LNCAP (cell line): Measurements from ENCODE around the gene SPATA1.

Experiments
- CTCF ChIP-seq: fragments of 450-650 bp; IDR thresholded peaks from 2 replicates; pipeline ENCODE4 v1.5.1; 2017; ENCODE audit warnings: mild to moderate bottlenecking

The SPATA1 gene

GRCh38 chr1:84524590-84524989 lies 18.4 kb downstream of the SPATA1 start:
- TF ChIP-seq CTCF, result no peak

- TF ChIP-seq CTCF, result no peak
Measured at GRCh38 chr1:84525779-84526178, 19.6 kb downstream of the SPATA1 start.

GRCh38 chr1:84538599-84538998 lies 32.4 kb downstream of the SPATA1 start:
- no peak for TF ChIP-seq CTCF

GRCh38 chr1:84539972-84540371 lies 33.8 kb downstream of the SPATA1 start:
- TF ChIP-seq CTCF, result no peak

- no peak for TF ChIP-seq CTCF
Measured at GRCh38 chr1:84540759-84541158, 34.6 kb downstream of the SPATA1 start.

- peak; percentile 75 for TF ChIP-seq CTCF
Measured at GRCh38 chr1:84541679-84542078, 35.5 kb downstream of the SPATA1 start.

GRCh38 chr1:84550826-84551225 lies 44.6 kb downstream of the SPATA1 start:
- no peak for TF ChIP-seq CTCF

GRCh38 chr1:84569216-84569615 lies 63.0 kb downstream of the SPATA1 start:
- no peak for TF ChIP-seq CTCF
